Keratinocyte (primary cell): ENCODE data around the gene KRTAP9-1. TPM values are rescaled to one million over a fixed set of nuclear protein-coding genes. Genes with fewer than 3 reads are reported as not detected.
"Not testable (repeated sequence)": the region's sequence is repeated elsewhere in the genome, so short reads cannot be mapped to it uniquely, and the experiment has no call there.

Experiments used
- DNase-seq: peaks from one replicate; pipeline ENCODE4 v3.0.0-alpha.2; 2011; ENCODE audit warnings: low read depth, missing footprints, low spot score
- FAIRE-seq: peaks from 2 replicates; lab custom pipeline; 2011; peaks lifted over from hg19 to GRCh38; lab: Jason Lieb, UNC
- H2AFZ ChIP-seq: 2 replicates; pipeline ENCODE4 v1.6.0; 2012; ENCODE audit warnings: low read length, control low read depth, inconsistent platforms; ENCODE audit not compliant: control insufficient read depth
- H3K27ac ChIP-seq: 2 replicates; pipeline ENCODE4 v1.5.1; 2011; ENCODE audit warnings: low read length; ENCODE audit not compliant: control insufficient read depth, insufficient read depth
- H3K27me3 ChIP-seq: 3 replicates; pipeline ENCODE4 v1.6.0; 2011; ENCODE audit warnings: low read length; ENCODE audit not compliant: control insufficient read depth, insufficient read depth; ENCODE audit errors: extremely low read depth
- H3K36me3 ChIP-seq, 2 experiments: 2 replicates in 1 of 2; 3 replicates in 1 of 2; pipeline ENCODE4 v1.5.1; 2011; ENCODE audit warnings: low read length in 2 of 2, mild to moderate bottlenecking in 1 of 2; ENCODE audit not compliant: control insufficient read depth in 2 of 2, insufficient read depth in 2 of 2; ENCODE audit errors: extremely low read depth in 1 of 2
- H3K4me1 ChIP-seq: 3 replicates; pipeline ENCODE4 v1.5.1; 2011; ENCODE audit warnings: low read length; ENCODE audit not compliant: control insufficient read depth, insufficient read depth; ENCODE audit errors: extremely low read depth
- H3K4me2 ChIP-seq: 3 replicates; pipeline ENCODE4 v1.6.0; 2011; ENCODE audit warnings: low read depth, low read length; ENCODE audit not compliant: control insufficient read depth, insufficient read depth; ENCODE audit errors: extremely low read depth
- H3K4me3 ChIP-seq, 3 experiments: fragments of 200-600 bp in 1 of 3; sonication (generic) in 1 of 3; 2 replicates in 2 of 3; 3 replicates in 1 of 3; pipeline ENCODE4 v1.5.1; 2011 to 2016; ENCODE audit warnings: low read length in 3 of 3, mild to moderate bottlenecking in 3 of 3, control low read depth in 2 of 3, inconsistent platforms in 1 of 3, low read depth in 1 of 3, mixed read lengths in 1 of 3, mixed run types in 1 of 3, moderate library complexity in 1 of 3; ENCODE audit not compliant: control insufficient read depth in 2 of 3, insufficient read depth in 2 of 3; ENCODE audit errors: extremely low read depth in 1 of 3
- H3K79me2 ChIP-seq: 2 replicates; pipeline ENCODE4 v1.6.0; 2012; ENCODE audit warnings: low read length; ENCODE audit not compliant: control insufficient read depth, insufficient read depth
- H3K9ac ChIP-seq: 3 replicates; pipeline ENCODE4 v1.6.0; 2011; ENCODE audit warnings: low read length; ENCODE audit not compliant: control insufficient read depth, insufficient read depth; ENCODE audit errors: extremely low read depth
- H3K9me1 ChIP-seq: 3 replicates; pipeline ENCODE4 v1.6.0; 2011; ENCODE audit warnings: low read length; ENCODE audit not compliant: control insufficient read depth, insufficient read depth; ENCODE audit errors: extremely low read depth
- H3K9me3 ChIP-seq: 2 replicates; pipeline ENCODE4 v1.5.1; 2012; ENCODE audit warnings: low read depth, low read length; ENCODE audit not compliant: control insufficient read depth
- H4K20me1 ChIP-seq: 3 replicates; pipeline ENCODE4 v1.6.0; 2011; ENCODE audit warnings: low read length; ENCODE audit not compliant: control insufficient read depth, insufficient read depth; ENCODE audit errors: extremely low read depth
- EZH2 ChIP-seq: IDR thresholded peaks from one replicate; pipeline ENCODE4 v1.6.1; 2012; ENCODE audit warnings: inconsistent platforms, mild to moderate bottlenecking, low read length, moderate library complexity
- dilution Hi-C: fragments of 300-500 bp; cut with MboI; formaldehyde crosslinking; loops from one replicate; pipeline ENCODE4 v1.7.0; 2020; ENCODE audit warnings: low sequenced_read_pairs; ENCODE audit not compliant: extremely low pct_ligation_motif_present
- polyA plus RNA-seq, 5 experiments: library from polyadenylated mRNA; depleted of rRNA in 3 of 5; stranded (reverse) in 3 of 5; stranded (forward) in 1 of 5; unstranded in 1 of 5; fragments of >200 nt; gene quantifications; 1 replicate in 1 of 5; 2 replicates in 3 of 5; 3 replicates in 1 of 5; pipeline versions ENCODE4 v1.2.1 to v1.2.3, GENCODE V29; 2011 to 2012; ENCODE audit warnings: missing spikeins in 2 of 5, low read depth in 1 of 5, low replicate concordance in 1 of 5
- TF ChIP-seq, protein P1 (sequence below), 3 experiments: IDR thresholded peaks in 1 of 3; conservative IDR thresholded peaks in 1 of 3; optimal IDR thresholded peaks in 1 of 3; 2 replicates in 2 of 3; 3 replicates in 1 of 3; pipeline versions ENCODE3 to v1.5.1; 2011; ENCODE audit warnings: low read length in 3 of 3, mild to moderate bottlenecking in 3 of 3, moderate library complexity in 2 of 3, control low read depth in 1 of 3, inconsistent platforms in 1 of 3; ENCODE audit not compliant: insufficient read depth in 2 of 3; ENCODE audit errors: extremely low read depth in 1 of 3

KRTAP9-1 gene
- polyA plus RNA-seq, 1 donor (not counting 4 experiments of a cell fraction or from before 2014, with no cell fraction given) = not detected

DNA sequence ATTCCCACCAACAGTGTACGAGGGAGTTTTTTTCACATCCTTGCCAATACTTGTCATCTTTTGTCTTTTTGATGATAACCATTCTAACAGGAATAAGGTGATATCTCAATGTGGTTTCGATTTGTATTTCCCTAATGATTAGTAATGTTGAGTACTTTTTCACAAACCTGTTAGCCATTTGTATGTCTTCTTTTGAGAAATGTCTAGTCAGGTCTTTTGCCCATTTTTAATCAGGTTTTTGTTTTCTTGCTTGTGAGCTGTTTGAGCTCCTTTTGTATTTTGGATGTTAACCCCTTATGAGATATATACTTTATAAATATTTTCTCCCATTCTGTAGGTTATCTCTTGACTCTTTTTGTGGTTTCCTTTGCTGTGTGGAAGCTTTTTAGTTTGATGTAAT lies 38.2 kb upstream of the KRTAP9-1 start:
- DNase-seq (no peak), FAIRE-seq (no peak)
- Histone ChIP-seq H3K27ac (no peak overlapping the region), H3K79me2 (no peaks in the 10 kb centered on the region), H3K9me3 (no peaks in the 10 kb centered on the region), H2AFZ (no peak overlapping the region), H3K9ac (no peak overlapping the region), H3K4me2 (no peak overlapping the region), H4K20me1 (no peaks in the 10 kb centered on the region), H3K36me3 (no peaks in the 10 kb centered on the region), H3K4me1 (no peaks in the 10 kb centered on the region), H3K27me3 (no peaks in the 10 kb centered on the region), H3K4me3 (no peak overlapping the region), H3K9me1 (no peaks in the 10 kb centered on the region)
- dilution Hi-C loops = no loop called here
- TF ChIP-seq, protein P1, sequence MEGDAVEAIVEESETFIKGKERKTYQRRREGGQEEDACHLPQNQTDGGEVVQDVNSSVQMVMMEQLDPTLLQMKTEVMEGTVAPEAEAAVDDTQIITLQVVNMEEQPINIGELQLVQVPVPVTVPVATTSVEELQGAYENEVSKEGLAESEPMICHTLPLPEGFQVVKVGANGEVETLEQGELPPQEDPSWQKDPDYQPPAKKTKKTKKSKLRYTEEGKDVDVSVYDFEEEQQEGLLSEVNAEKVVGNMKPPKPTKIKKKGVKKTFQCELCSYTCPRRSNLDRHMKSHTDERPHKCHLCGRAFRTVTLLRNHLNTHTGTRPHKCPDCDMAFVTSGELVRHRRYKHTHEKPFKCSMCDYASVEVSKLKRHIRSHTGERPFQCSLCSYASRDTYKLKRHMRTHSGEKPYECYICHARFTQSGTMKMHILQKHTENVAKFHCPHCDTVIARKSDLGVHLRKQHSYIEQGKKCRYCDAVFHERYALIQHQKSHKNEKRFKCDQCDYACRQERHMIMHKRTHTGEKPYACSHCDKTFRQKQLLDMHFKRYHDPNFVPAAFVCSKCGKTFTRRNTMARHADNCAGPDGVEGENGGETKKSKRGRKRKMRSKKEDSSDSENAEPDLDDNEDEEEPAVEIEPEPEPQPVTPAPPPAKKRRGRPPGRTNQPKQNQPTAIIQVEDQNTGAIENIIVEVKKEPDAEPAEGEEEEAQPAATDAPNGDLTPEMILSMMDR (optimal IDR thresholded peaks at IDR 0.05 in 1 of 3, IDR thresholded peaks at IDR 0.05 in 1 of 3, conservative IDR thresholded peaks at IDR 0.05 in 1 of 3; ENCODE audit: extremely low read depth in 1 of 3, insufficient read depth in 2 of 3, low read length in 3 of 3) = no peak
- no peak for TF ChIP-seq EZH2

DNA sequence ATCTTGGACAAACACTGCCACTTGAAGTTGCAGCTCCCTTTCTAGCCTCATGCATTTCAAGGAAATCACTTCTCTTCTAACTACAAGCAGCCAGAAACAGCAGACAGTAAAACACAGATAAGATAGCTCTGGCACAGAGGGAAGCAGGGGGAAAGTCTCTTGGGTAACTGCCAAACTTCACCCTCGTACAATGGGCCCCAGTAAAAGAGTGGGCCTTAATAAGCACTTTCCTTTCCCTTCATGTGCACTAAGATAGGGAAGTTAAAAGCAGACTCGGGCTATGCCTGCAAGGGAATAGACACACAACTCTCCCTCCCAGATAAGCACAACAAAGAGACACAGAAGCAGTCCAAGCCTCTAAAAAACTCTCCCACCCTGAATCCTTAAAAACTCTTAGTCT lies 35.8 kb upstream of the KRTAP9-1 start:
- no peak overlapping the region for H3K9ac ChIP-seq
- dilution Hi-C loops = no loop called here
- no peak overlapping the region for H3K4me2 ChIP-seq
- H3K27me3 ChIP-seq = no peaks in the 10 kb centered on the region
- H3K79me2 ChIP-seq = no peaks in the 10 kb centered on the region
- H3K9me1 ChIP-seq = no peaks in the 10 kb centered on the region
- no peak overlapping the region for H3K27ac ChIP-seq
- no peaks in the 10 kb centered on the region for H3K4me1 ChIP-seq
- DNase-seq = no peak
- no peaks in the 10 kb centered on the region for H4K20me1 ChIP-seq
- no peak overlapping the region for H2AFZ ChIP-seq
- no peaks in the 10 kb centered on the region for H3K9me3 ChIP-seq
- TF ChIP-seq EZH2 = no peak
- TF ChIP-seq, protein P1 (optimal IDR thresholded peaks at IDR 0.05 in 1 of 3, IDR thresholded peaks at IDR 0.05 in 1 of 3, conservative IDR thresholded peaks at IDR 0.05 in 1 of 3; ENCODE audit: extremely low read depth in 1 of 3, insufficient read depth in 2 of 3, low read length in 3 of 3) = no peak
- H3K36me3 ChIP-seq = no peaks in the 10 kb centered on the region
- FAIRE-seq = no peak
- no peak overlapping the region for H3K4me3 ChIP-seq

GRCh38 chr17:41160190-41160589 lies 29.5 kb upstream of the KRTAP9-1 start:
- DNase-seq, H3K9ac ChIP-seq, H3K4me1 ChIP-seq, H3K4me3 ChIP-seq, H3K36me3 ChIP-seq, H3K27ac ChIP-seq, H4K20me1 ChIP-seq, FAIRE-seq, H3K9me1 ChIP-seq, H3K27me3 ChIP-seq, H3K9me3 ChIP-seq, H3K4me2 ChIP-seq, H3K79me2 ChIP-seq, dilution Hi-C loops, H2AFZ ChIP-seq: not testable (repeated sequence)
